WTC11 (cell line): Measurements from ENCODE around the gene VAC14. TPM values are rescaled to one million over a fixed set of nuclear protein-coding genes. Genes with fewer than 3 reads are reported as not detected.

Experiments used
- ATAC-seq: fragments of 200-7000 bp; cut with Tn5 transposase; 2 replicates; pipeline ENCODE4 v1.10.0; 2021; ENCODE audit warnings: mild to moderate bottlenecking, moderate library complexity
- CTCF ChIA-PET: fragments of 300-600 bp; sonication (Branson Sonifier 250); formaldehyde crosslinking; loops from one replicate; lab custom pipeline; 2021; ENCODE audit warnings: antibody characterized with exemption; lab: Charles Lee
- POLR2A ChIA-PET: fragments of 350-600 bp; sonication (Branson Sonifier 250); formaldehyde crosslinking; loops from one replicate; lab custom pipeline; 2021; ENCODE audit warnings: antibody characterized with exemption; lab: Charles Lee
- DNase-seq: peaks from one replicate; pipeline ENCODE4 v3.0.0; 2021; ENCODE audit warnings: low spot score
- H3K27ac Mint-ChIP-seq: 2 replicates; pipeline ENCODE4 v1.8.0; 2021; ENCODE audit warnings: mixed read lengths
- H3K27me3 Mint-ChIP-seq: 2 replicates; pipeline ENCODE4 v1.8.0; 2021; ENCODE audit warnings: low read depth, mild to moderate bottlenecking, moderate library complexity, mixed read lengths
- H3K36me3 Mint-ChIP-seq: 2 replicates; pipeline ENCODE4 v1.8.0; 2021; ENCODE audit warnings: mixed read lengths
- H3K4me1 Mint-ChIP-seq: 2 replicates; pipeline ENCODE4 v1.8.0; 2022; ENCODE audit warnings: mixed read lengths
- H3K4me3 Mint-ChIP-seq: 2 replicates; pipeline ENCODE4 v1.8.0; 2021; ENCODE audit warnings: mild to moderate bottlenecking, moderate library complexity, mixed read lengths
- H3K9me3 Mint-ChIP-seq: 2 replicates; pipeline ENCODE4 v1.8.0; 2021; ENCODE audit warnings: mixed read lengths
- ATF1 ChIP-seq: sonication (generic); formaldehyde crosslinking; IDR thresholded peaks from 2 replicates; pipeline ENCODE4 v1.8.1; 2023; ENCODE audit warnings: mild to moderate bottlenecking, moderate library complexity, missing genetic modification reagents
- ELF4 ChIP-seq: sonication (generic); formaldehyde crosslinking; IDR thresholded peaks from 2 replicates; pipeline ENCODE4 v1.8.1; 2022; ENCODE audit warnings: low read depth, mild to moderate bottlenecking, moderate library complexity, missing genetic modification reagents
- ESRRA ChIP-seq: sonication (generic); formaldehyde crosslinking; IDR thresholded peaks from 2 replicates; pipeline ENCODE4 v1.8.1; 2022; ENCODE audit warnings: mild to moderate bottlenecking, missing genetic modification reagents, borderline replicate concordance
- IRF2 ChIP-seq: sonication (generic); formaldehyde crosslinking; IDR thresholded peaks from 2 replicates; pipeline ENCODE4 v1.8.0; 2022; ENCODE audit warnings: low read depth, missing genetic modification reagents, borderline replicate concordance
- JAZF1 ChIP-seq: fragments of 250-450 bp; sonication (Bioruptor Pico); IDR thresholded peaks from 2 replicates; pipeline ENCODE4 v1.9.0; 2021; ENCODE audit warnings: moderate library complexity, mild to moderate bottlenecking, inconsistent platforms
- KAT7 ChIP-seq: sonication (generic); formaldehyde crosslinking; IDR thresholded peaks from 2 replicates; pipeline ENCODE4 v1.8.1; 2023; ENCODE audit warnings: missing genetic modification reagents, mild to moderate bottlenecking, borderline replicate concordance
- NFATC4 ChIP-seq: fragments of 250-450 bp; sonication (Bioruptor Pico); IDR thresholded peaks from 2 replicates; pipeline ENCODE4 v1.9.0; 2021; ENCODE audit warnings: mild to moderate bottlenecking
- NFE2L1 ChIP-seq: sonication (generic); formaldehyde crosslinking; IDR thresholded peaks from 2 replicates; pipeline ENCODE4 v1.8.1; 2023; ENCODE audit warnings: missing genetic modification reagents
- NFYB ChIP-seq: sonication (generic); formaldehyde crosslinking; conservative IDR thresholded peaks from 2 replicates; pipeline ENCODE4 v1.8.0; 2022; ENCODE audit warnings: low read depth, missing genetic modification reagents
- NR1H2 ChIP-seq: sonication (generic); formaldehyde crosslinking; IDR thresholded peaks from 2 replicates; pipeline ENCODE4 v1.9.0; 2021; ENCODE audit warnings: mild to moderate bottlenecking, moderate library complexity, missing genetic modification reagents
- NR3C1 ChIP-seq: sonication (generic); formaldehyde crosslinking; conservative IDR thresholded peaks from 2 replicates; pipeline ENCODE4 v1.8.1; 2023; ENCODE audit warnings: low read depth, mild to moderate bottlenecking, missing genetic modification reagents
- SMAD4 ChIP-seq: sonication (generic); formaldehyde crosslinking; IDR thresholded peaks from 2 replicates; pipeline ENCODE4 v1.8.0; 2022; ENCODE audit warnings: mild to moderate bottlenecking, missing genetic modification reagents
- TEAD4 ChIP-seq: sonication (generic); formaldehyde crosslinking; IDR thresholded peaks from 2 replicates; pipeline ENCODE4 v1.8.0; 2022; ENCODE audit warnings: mild to moderate bottlenecking, missing genetic modification reagents
- TP53 ChIP-seq: sonication (generic); formaldehyde crosslinking; IDR thresholded peaks from 2 replicates; pipeline ENCODE4 v1.8.1; 2023; ENCODE audit warnings: mild to moderate bottlenecking, missing genetic modification reagents
- ZNF396 ChIP-seq: fragments of 250-450 bp; sonication (Bioruptor Pico); IDR thresholded peaks from 2 replicates; pipeline ENCODE4 v1.8.0; 2021; ENCODE audit warnings: mild to moderate bottlenecking, moderate library complexity, borderline replicate concordance
- total RNA-seq: library from RNA; stranded (reverse); gene quantifications from 3 replicates; pipeline ENCODE4 v1.2.3, GENCODE V29; 2021
- TF ChIP-seq, protein P1 (sequence below): fragments of 250-450 bp; sonication (Bioruptor Pico); IDR thresholded peaks from 2 replicates; pipeline ENCODE4 v1.8.0; 2021; ENCODE audit warnings: mild to moderate bottlenecking
- TF ChIP-seq, protein P2 (sequence below): sonication (generic); formaldehyde crosslinking; IDR thresholded peaks from 2 replicates; pipeline ENCODE4 v1.8.1; 2022; ENCODE audit warnings: missing genetic modification reagents, borderline replicate concordance
- TF ChIP-seq, protein P3 (sequence below): fragments of 200-600 bp; IDR thresholded peaks from 2 replicates; pipeline ENCODE4 v1.8.0; 2022; ENCODE audit warnings: antibody characterized with exemption
- TF ChIP-seq, protein P4 (sequence below): sonication (generic); formaldehyde crosslinking; IDR thresholded peaks from 2 replicates; pipeline ENCODE4 v1.8.1; 2023; ENCODE audit warnings: mild to moderate bottlenecking, missing genetic modification reagents
- TF ChIP-seq, protein P5 (sequence below): sonication (generic); formaldehyde crosslinking; IDR thresholded peaks from 2 replicates; pipeline ENCODE4 v1.8.0; 2022; ENCODE audit warnings: mild to moderate bottlenecking, missing genetic modification reagents
- TF ChIP-seq, protein P6 (sequence below): sonication (generic); formaldehyde crosslinking; conservative IDR thresholded peaks from 2 replicates; pipeline ENCODE4 v1.8.1; 2023; ENCODE audit warnings: mild to moderate bottlenecking, low read depth, missing genetic modification reagents, moderate library complexity
- TF ChIP-seq, protein P7 (sequence below): fragments of 250-450 bp; sonication (Bioruptor Pico); IDR thresholded peaks from 2 replicates; pipeline ENCODE4 v1.9.0; 2021; ENCODE audit warnings: moderate library complexity, mild to moderate bottlenecking, inconsistent platforms, borderline replicate concordance

The VAC14 gene
- total RNA-seq, 1 experiment from 2014 or later: 60.1 TPM

DNA sequence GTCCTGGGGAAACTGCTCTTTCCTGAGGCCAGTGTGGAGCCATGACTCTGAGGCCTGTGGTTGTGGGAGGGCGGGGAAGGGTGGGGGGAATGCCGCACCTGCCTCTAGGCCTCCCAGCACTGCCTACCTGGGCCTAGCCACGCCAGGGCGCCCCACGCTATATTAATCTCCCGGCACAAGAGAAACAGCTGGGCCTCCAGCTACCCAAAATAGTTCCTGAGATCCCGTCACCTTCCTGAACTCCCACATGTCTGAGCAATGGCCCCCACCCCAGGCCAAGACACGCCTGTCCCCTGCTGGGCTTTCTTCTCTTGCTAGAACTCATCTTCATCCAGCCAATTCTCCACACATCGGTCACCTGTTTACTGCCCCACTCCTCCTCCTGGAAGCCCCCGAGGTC lies 102.1 kb downstream of the VAC14 start:
- CTCF ChIA-PET: interaction anchor here (0.6 to 1.6 kb wide), 2 partner anchors 40 to 43 kb away, joined by 3 to 5 read pairs; no protein-coding TSS in a partner anchor
- Mint-ChIP-seq H3K27ac (peak overlapping the region; percentile 72; the same call in 1 of the 2 replicates), H3K4me3 (no peak overlapping the region), H3K9me3 (no peaks in the 10 kb centered on the region), H3K27me3 (no peaks in the 10 kb centered on the region), H3K36me3 (peaks cover 2% of the 10 kb centered on the region; the same call in 1 of the 2 replicates), H3K4me1 (peaks cover 29% of the 10 kb centered on the region)
- DNase-seq (no peak), ATAC-seq (no peak)
- no peak for TF ChIP-seq TP53 (CRISPR knock-in tag)
- no peak for TF ChIP-seq NFATC4 (CRISPR knock-in tag)
- TF ChIP-seq KAT7 (CRISPR knock-in tag): no peak
- no peak for TF ChIP-seq ELF4 (CRISPR knock-in tag)
- no peak for TF ChIP-seq NR3C1 (CRISPR knock-in tag)
- TF ChIP-seq SMAD4: no peak
- TF ChIP-seq NFYB (CRISPR knock-in tag): no peak
- TF ChIP-seq, protein P1, sequence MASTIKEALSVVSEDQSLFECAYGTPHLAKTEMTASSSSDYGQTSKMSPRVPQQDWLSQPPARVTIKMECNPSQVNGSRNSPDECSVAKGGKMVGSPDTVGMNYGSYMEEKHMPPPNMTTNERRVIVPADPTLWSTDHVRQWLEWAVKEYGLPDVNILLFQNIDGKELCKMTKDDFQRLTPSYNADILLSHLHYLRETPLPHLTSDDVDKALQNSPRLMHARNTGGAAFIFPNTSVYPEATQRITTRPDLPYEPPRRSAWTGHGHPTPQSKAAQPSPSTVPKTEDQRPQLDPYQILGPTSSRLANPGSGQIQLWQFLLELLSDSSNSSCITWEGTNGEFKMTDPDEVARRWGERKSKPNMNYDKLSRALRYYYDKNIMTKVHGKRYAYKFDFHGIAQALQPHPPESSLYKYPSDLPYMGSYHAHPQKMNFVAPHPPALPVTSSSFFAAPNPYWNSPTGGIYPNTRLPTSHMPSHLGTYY: no peak
- no peak for TF ChIP-seq JAZF1
- TF ChIP-seq ATF1: no peak
- no peak for TF ChIP-seq NFE2L1
- TF ChIP-seq, protein P2, sequence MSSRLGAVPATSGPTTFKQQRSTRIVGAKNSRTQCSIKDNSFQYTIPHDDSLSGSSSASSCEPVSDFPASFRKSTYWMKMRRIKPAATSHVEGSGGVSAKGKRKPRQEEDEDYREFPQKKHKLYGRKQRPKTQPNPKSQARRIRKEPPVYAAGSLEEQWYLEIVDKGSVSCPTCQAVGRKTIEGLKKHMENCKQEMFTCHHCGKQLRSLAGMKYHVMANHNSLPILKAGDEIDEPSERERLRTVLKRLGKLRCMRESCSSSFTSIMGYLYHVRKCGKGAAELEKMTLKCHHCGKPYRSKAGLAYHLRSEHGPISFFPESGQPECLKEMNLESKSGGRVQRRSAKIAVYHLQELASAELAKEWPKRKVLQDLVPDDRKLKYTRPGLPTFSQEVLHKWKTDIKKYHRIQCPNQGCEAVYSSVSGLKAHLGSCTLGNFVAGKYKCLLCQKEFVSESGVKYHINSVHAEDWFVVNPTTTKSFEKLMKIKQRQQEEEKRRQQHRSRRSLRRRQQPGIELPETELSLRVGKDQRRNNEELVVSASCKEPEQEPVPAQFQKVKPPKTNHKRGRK: no peak
- TF ChIP-seq, protein P3, sequence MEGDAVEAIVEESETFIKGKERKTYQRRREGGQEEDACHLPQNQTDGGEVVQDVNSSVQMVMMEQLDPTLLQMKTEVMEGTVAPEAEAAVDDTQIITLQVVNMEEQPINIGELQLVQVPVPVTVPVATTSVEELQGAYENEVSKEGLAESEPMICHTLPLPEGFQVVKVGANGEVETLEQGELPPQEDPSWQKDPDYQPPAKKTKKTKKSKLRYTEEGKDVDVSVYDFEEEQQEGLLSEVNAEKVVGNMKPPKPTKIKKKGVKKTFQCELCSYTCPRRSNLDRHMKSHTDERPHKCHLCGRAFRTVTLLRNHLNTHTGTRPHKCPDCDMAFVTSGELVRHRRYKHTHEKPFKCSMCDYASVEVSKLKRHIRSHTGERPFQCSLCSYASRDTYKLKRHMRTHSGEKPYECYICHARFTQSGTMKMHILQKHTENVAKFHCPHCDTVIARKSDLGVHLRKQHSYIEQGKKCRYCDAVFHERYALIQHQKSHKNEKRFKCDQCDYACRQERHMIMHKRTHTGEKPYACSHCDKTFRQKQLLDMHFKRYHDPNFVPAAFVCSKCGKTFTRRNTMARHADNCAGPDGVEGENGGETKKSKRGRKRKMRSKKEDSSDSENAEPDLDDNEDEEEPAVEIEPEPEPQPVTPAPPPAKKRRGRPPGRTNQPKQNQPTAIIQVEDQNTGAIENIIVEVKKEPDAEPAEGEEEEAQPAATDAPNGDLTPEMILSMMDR: no peak
- TF ChIP-seq, protein P4, sequence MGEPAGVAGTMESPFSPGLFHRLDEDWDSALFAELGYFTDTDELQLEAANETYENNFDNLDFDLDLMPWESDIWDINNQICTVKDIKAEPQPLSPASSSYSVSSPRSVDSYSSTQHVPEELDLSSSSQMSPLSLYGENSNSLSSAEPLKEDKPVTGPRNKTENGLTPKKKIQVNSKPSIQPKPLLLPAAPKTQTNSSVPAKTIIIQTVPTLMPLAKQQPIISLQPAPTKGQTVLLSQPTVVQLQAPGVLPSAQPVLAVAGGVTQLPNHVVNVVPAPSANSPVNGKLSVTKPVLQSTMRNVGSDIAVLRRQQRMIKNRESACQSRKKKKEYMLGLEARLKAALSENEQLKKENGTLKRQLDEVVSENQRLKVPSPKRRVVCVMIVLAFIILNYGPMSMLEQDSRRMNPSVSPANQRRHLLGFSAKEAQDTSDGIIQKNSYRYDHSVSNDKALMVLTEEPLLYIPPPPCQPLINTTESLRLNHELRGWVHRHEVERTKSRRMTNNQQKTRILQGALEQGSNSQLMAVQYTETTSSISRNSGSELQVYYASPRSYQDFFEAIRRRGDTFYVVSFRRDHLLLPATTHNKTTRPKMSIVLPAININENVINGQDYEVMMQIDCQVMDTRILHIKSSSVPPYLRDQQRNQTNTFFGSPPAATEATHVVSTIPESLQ (CRISPR knock-in tag): no peak
- no peak for TF ChIP-seq NR1H2 (CRISPR knock-in tag)
- no peak for TF ChIP-seq TEAD4 (CRISPR knock-in tag)
- POLR2A ChIA-PET: no interaction called here

DNA sequence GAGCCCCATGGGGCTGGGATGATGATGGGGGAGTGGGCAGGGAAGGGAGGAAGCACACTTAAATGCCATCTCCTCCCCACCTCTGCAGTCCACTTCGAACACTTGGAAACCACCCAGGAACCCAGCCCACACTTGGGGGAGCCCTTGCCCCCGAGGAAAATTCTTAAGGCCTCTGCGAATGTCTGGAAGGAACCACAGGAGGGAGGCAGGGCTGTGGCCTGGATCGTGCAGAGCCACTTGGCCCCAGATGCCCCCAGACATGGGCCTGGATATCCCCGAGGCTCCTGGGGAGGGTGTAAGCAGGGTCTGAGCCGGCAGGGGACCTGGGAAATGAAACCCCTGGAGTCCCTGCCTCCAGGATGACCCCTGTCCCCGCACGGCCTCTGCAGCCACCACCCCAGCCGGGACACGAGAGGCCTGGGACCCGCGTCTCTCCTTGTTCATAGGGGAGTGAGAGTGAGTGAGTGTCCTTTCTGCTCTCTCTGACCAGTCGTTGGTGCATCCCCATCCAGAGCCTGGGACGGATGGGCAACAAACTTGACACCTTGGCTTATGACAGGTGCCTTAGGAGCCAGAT lies 103.3 kb downstream of the VAC14 start:
- H3K9me3 Mint-ChIP-seq: no peaks in the 10 kb centered on the region
- DNase-seq (no peak), ATAC-seq (no peak)
- TF ChIP-seq ZNF396: no peak
- TF ChIP-seq, protein P5, sequence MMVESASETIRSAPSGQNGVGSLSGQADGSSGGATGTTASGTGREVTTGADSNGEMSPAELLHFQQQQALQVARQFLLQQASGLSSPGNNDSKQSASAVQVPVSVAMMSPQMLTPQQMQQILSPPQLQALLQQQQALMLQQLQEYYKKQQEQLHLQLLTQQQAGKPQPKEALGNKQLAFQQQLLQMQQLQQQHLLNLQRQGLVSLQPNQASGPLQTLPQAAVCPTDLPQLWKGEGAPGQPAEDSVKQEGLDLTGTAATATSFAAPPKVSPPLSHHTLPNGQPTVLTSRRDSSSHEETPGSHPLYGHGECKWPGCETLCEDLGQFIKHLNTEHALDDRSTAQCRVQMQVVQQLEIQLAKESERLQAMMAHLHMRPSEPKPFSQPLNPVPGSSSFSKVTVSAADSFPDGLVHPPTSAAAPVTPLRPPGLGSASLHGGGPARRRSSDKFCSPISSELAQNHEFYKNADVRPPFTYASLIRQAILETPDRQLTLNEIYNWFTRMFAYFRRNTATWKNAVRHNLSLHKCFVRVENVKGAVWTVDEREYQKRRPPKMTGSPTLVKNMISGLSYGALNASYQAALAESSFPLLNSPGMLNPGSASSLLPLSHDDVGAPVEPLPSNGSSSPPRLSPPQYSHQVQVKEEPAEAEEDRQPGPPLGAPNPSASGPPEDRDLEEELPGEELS (CRISPR knock-in tag): no peak
- TF ChIP-seq, protein P6, sequence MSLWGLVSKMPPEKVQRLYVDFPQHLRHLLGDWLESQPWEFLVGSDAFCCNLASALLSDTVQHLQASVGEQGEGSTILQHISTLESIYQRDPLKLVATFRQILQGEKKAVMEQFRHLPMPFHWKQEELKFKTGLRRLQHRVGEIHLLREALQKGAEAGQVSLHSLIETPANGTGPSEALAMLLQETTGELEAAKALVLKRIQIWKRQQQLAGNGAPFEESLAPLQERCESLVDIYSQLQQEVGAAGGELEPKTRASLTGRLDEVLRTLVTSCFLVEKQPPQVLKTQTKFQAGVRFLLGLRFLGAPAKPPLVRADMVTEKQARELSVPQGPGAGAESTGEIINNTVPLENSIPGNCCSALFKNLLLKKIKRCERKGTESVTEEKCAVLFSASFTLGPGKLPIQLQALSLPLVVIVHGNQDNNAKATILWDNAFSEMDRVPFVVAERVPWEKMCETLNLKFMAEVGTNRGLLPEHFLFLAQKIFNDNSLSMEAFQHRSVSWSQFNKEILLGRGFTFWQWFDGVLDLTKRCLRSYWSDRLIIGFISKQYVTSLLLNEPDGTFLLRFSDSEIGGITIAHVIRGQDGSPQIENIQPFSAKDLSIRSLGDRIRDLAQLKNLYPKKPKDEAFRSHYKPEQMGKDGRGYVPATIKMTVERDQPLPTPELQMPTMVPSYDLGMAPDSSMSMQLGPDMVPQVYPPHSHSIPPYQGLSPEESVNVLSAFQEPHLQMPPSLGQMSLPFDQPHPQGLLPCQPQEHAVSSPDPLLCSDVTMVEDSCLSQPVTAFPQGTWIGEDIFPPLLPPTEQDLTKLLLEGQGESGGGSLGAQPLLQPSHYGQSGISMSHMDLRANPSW (CRISPR knock-in tag): no peak
- no peak for TF ChIP-seq ELF4 (CRISPR knock-in tag)
- no peak for TF ChIP-seq IRF2 (CRISPR knock-in tag)
- no peak for TF ChIP-seq ESRRA (CRISPR knock-in tag)
- TF ChIP-seq, protein P7, sequence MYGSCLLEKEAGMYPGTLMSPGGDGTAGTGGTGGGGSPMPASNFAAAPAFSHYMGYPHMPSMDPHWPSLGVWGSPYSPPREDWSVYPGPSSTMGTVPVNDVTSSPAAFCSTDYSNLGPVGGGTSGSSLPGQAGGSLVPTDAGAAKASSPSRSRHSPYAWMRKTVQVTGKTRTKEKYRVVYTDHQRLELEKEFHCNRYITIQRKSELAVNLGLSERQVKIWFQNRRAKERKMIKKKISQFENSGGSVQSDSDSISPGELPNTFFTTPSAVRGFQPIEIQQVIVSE (CRISPR knock-in tag): no peak
- H3K4me3 Mint-ChIP-seq: no peak overlapping the region
- peak overlapping the region; percentile 80 for H3K27ac Mint-ChIP-seq
- H3K27me3 Mint-ChIP-seq: no peaks in the 10 kb centered on the region
- POLR2A ChIA-PET: no interaction called here
- peaks cover 2% of the 10 kb centered on the region; the same call in 1 of the 2 replicates for H3K36me3 Mint-ChIP-seq
- CTCF ChIA-PET: interaction anchor here (1.6 to 2.5 kb wide), 3 partner anchors 18 to 74 kb away, joined by 5 to 15 read pairs (median 6); no protein-coding TSS in a partner anchor
- peaks cover 24% of the 10 kb centered on the region for H3K4me1 Mint-ChIP-seq
